ENCODE measurements around the gene RBM27. TPM values are rescaled to one million over a fixed set of nuclear protein-coding genes. Genes with fewer than 3 reads are reported as not detected.

RBM27 gene
- total and polyA plus RNA-seq, 2 of the 4 experiments (the other 2 are of a cell fraction), result 7.7 to 19.2 TPM

DNA sequence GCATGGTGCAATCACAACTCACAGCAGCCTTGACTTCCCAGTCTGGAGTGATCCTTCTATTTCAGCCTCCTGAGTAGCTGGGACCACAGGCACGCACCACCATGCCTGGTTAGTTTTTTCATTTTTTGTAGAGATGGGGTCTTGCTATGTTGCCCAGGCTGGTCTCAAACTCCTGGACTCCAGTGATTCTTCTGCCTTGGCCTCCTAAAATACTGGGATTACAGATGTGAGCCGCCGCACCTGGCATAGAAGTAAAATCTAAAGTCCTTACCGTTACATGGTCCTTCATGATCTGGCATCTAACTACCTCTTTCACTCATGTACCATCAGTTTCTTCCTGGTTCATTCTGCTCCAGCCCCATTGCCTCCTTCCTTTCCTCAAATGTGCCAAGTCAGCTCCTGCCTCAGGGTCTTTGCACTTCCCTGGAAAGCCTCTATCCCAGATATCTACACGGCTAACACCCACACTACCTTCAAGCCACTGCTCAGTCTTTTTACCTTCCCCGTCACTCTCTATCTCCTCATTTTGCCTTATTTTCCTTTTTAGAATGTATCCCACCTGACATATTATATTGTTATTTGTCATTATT lies 6.9 kb upstream of the RBM27 start:
- Histone ChIP-seq H3K14ac (replicated peaks; ENCODE audit: low read depth, low read length) (no peak overlapping the region), H2BK20ac (ENCODE audit: low read depth, low read length) (no peak overlapping the region), H3K4ac (ENCODE audit: low read depth, low read length) (no peak overlapping the region), H3K79me1 (ENCODE audit: low read depth in 1 of 2, low read length in 2 of 2) (no peaks in the 10 kb centered on the region), H3K4me3 (ENCODE audit: insufficient read depth, low read depth, low read length) (no peak overlapping the region), H4K91ac (ENCODE audit: insufficient read depth, low read depth, low read length) (no peak overlapping the region), H3K9me1 (ENCODE audit: insufficient read depth, low read length) (no peaks in the 10 kb centered on the region), H3K56ac (ENCODE audit: extremely low read depth, insufficient read depth, low read length) (no peak overlapping the region), H3K27me3 (ENCODE audit: control insufficient read depth, insufficient read depth, low read length) (no peaks in the 10 kb centered on the region), H3K9me3 (ENCODE audit: control insufficient read depth, insufficient read depth, low read length) (no peaks in the 10 kb centered on the region), H2BK120ac (ENCODE audit: low read depth, low read length) (no peak overlapping the region), H2BK15ac (ENCODE audit: low read depth, low read length) (no peak overlapping the region), H3K4me1 (ENCODE audit: control insufficient read depth, insufficient read depth, low read length) (no peaks in the 10 kb centered on the region), H3K27ac (ENCODE audit: insufficient read depth, low read length) (no peak overlapping the region), H3K18ac (ENCODE audit: low read depth, low read length) (no peak overlapping the region), H2AK5ac (ENCODE audit: low read depth, low read length) (no peak overlapping the region), H4K20me1 (ENCODE audit: insufficient read depth, low read length) (no peaks in the 10 kb centered on the region), H3K23ac (ENCODE audit: low read depth, low read length) (no peak overlapping the region), H2AFZ (replicated peaks; ENCODE audit: low read length, poor library complexity) (no peak overlapping the region), H2BK5ac (ENCODE audit: low read depth, low read length, poor library complexity, severe bottlenecking) (no peak overlapping the region), H3K4me2 (ENCODE audit: low read depth, low read length) (no peak overlapping the region), H3K9ac (ENCODE audit: low read depth, low read length) (no peak overlapping the region), H4K8ac (ENCODE audit: low read depth in 2 of 2, low read length in 2 of 2) (no peak overlapping the region), H4K5ac (ENCODE audit: low read depth, low read length) (no peak overlapping the region), H3K36me3 (ENCODE audit: control insufficient read depth, insufficient read depth, low read length) (no peaks in the 10 kb centered on the region), H2AK9ac (replicated peaks; ENCODE audit: low read depth, low read length, poor library complexity) (no peak overlapping the region)
- in situ Hi-C loops (cut with MboI; ENCODE audit: low sequenced_read_pairs) (no loop called here), dilution Hi-C loops (cut with HindIII; ENCODE audit: low sequenced_read_pairs, unreplicated experiment) (no loop called here), intact Hi-C loops (cut with micrococcal nuclease) (no loop called here)
- BruUV-seq (replicated peaks), result no TSS peak
- no peak for TF ChIP-seq ELK1 (IDR thresholded peaks at IDR 0.05; ENCODE audit: borderline replicate concordance, low read depth, low read length)
- 0 out of 2 replicates have a peak, but pooled peaks have one; percentile 15 for TF ChIP-seq MAFK (IDR thresholded peaks at IDR 0.05; ENCODE audit: low read depth, low read length)
- TF ChIP-seq CEBPB (IDR thresholded peaks at IDR 0.05; ENCODE audit: low read depth, low read length), result no peak
- no peak for TF ChIP-seq CHD1 (IDR thresholded peaks at IDR 0.05; ENCODE audit: low read depth, low read length)
- no peak for TF ChIP-seq POLR2A (IDR thresholded peaks at IDR 0.05; ENCODE audit: low read depth, low read length)
- TF ChIP-seq RFX5 (IDR thresholded peaks at IDR 0.05; ENCODE audit: low read depth, low read length), result no peak
- no peak for TF ChIP-seq MAZ (IDR thresholded peaks at IDR 0.05; ENCODE audit: borderline replicate concordance, low read depth, low read length)
- no peak for TF ChIP-seq MXI1 (IDR thresholded peaks at IDR 0.05; ENCODE audit: borderline replicate concordance, low read depth, low read length)
- no peak for DNase-seq
- POLR2A ChIA-PET (ENCODE audit: unreplicated experiment), result no interaction called here
- CTCF ChIA-PET, result no interaction called here
- WGBS, 2 experiments (ENCODE audit: extremely low coverage in 2 of 2, insufficient read length in 1 of 2), result 91% methylated on average over 3 of the region's 6 CpGs; no CpG with 5 or more reads in 1 of the 2 experiments
- ATAC-seq (ENCODE audit: low read depth), result no peak

Data from IMR-90 (cell line).